Tongue (tissue), 2 donors: ENCODE results near the gene KRTAP12-4. TPM values are rescaled to one million over a fixed set of nuclear protein-coding genes. Genes with fewer than 3 reads are reported as not detected.
"Not testable (repeated sequence)": the region's sequence is repeated elsewhere in the genome, so short reads cannot be mapped to it uniquely, and the experiment has no call there.

Source experiments
- DNase-seq: peaks from one replicate; pipeline ENCODE4 v3.0.0-alpha.2; 2015
- total RNA-seq: library from RNA; depleted of rRNA; stranded (reverse); fragments of >200 nt; gene quantifications from one replicate; pipeline ENCODE4 v1.2.3, GENCODE V29; 2014

KRTAP12-4 gene
- total RNA-seq, 1 donor from 2014 or later, result not detected

GRCh38 chr21:44656868-44657267 is 2.4 kb upstream of the KRTAP12-4 start:
- no peak for DNase-seq

- no peak for DNase-seq
These were observed 543 bp downstream of the KRTAP12-4 start for GRCh38 chr21:44653656-44654575.

DNA sequence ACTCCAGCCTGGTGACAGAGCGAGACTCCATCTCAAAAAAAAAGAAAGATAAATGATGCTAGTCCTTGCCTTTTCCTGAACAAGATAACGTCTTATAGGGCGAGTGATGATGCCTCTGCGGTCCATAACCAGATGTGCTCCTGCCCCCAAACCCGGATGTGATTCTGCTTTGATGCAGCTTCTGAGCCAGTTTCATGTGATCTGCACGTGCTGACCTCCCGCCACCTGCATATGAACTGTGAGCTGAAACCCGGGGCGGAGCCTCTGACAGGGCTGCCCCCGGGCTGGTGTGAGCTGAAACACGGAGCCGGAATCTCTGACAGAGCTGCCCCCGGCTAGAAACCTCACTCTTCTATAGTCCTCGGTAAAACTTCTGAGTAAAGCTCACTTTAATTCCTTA is 1.3 kb downstream of the KRTAP12-4 start:
- DNase-seq, result no peak

GRCh38 chr21:44650973-44651675 is 3.3 kb downstream of the KRTAP12-4 start:
- no peak for DNase-seq

- no peak for DNase-seq
These were observed 4.0 kb downstream of the KRTAP12-4 start for GRCh38 chr21:44650265-44650972.

- no peak for DNase-seq
These were observed 4.8 kb downstream of the KRTAP12-4 start for GRCh38 chr21:44649521-44650100.

- no peak for DNase-seq
These were observed 5.7 kb downstream of the KRTAP12-4 start for GRCh38 chr21:44648557-44649311.

GRCh38 chr21:44647222-44647552 is 7.3 kb downstream of the KRTAP12-4 start:
- peak; percentile 63 for DNase-seq

DNA sequence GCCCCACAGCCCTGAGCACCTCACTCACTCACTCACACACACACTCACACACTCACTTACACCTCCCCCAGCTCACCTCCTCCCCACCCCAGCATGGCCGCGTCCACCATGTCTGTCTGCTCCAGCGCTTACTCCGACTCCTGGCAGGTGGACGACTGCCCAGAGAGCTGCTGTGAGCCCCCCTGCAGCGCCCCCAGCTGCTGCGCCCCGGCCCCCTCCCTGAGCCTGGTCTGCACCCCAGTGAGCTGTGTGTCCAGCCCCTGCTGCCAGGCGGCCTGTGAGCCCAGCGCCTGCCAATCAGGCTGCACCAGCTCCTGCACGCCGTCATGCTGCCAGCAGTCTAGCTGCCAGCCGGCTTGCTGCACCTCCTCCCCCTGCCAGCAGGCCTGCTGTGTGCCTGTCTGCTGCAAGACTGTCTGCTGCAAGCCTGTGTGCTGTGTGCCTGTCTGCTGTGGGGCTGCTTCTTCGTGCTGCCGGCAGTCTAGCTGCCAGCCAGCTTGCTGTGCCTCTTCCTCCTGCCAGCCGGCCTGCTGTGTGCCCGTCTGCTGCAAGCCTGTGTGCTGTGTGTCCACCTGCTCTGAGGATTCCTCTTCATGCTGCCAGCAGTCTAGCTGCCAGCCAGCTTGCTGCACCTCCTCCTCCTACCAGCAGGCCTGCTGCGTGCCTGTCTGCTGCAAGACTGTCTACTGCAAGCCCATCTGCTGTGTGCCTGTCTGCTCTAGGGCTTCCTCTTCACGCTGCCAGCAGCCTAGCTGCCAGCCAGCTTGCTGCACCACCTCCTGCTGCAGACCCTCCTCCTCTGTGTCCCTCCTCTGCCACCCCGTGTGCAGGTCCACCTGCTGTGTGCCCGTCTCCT is 7.9 kb downstream of the KRTAP12-4 start, which contains the start of gene KRTAP10-11:
Gene KRTAP10-11 (plus strand): TSS at position 49 of the 856 bp plus-strand sequence. CDS start 45 bp downstream, at position 94.
- DNase-seq, result not testable (repeated sequence)

GRCh38 chr21:44644878-44645277 is 9.6 kb downstream of the KRTAP12-4 start:
- DNase-seq, result no peak

- peak; percentile 22 for DNase-seq
These were observed 10.6 kb downstream of the KRTAP12-4 start for GRCh38 chr21:44643741-44644310.

DNA sequence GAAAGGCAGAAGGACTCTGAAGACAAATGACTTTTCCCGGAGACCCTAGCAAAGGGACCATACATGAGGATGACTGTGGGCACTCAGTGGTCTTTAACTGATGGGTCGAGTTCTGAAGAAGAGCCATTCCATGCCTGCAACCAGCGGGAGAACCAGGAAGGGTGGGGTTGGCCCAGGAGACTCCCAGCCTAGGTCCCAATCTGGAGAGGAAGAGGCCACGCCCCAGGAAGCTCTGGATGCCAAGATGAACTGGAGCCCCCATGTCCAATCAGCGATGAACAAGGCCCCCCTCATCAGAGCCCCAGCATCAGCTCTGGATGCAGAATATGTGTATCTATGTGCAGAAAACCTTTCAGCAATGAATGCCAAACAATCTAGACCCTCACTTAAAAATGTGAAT is 13.7 kb downstream of the KRTAP12-4 start:
- no peak for DNase-seq

DNA sequence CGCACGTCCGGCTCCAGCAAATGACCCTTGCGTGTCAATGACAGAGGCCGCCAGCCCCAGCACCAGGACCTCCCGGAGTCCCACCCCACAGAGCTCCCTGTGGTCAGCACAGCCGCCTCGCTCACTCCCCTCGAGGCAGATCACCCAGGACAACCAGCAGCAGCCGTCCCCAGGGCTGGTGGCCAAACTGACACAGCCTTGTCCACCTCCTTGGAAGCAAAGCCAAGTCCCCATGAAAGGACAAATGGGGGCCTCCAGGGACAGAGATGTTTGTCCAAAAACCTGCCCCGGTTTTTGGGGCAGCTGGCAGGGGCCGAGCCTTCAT is 15.2 kb downstream of the KRTAP12-4 start:
- no peak for DNase-seq

DNA sequence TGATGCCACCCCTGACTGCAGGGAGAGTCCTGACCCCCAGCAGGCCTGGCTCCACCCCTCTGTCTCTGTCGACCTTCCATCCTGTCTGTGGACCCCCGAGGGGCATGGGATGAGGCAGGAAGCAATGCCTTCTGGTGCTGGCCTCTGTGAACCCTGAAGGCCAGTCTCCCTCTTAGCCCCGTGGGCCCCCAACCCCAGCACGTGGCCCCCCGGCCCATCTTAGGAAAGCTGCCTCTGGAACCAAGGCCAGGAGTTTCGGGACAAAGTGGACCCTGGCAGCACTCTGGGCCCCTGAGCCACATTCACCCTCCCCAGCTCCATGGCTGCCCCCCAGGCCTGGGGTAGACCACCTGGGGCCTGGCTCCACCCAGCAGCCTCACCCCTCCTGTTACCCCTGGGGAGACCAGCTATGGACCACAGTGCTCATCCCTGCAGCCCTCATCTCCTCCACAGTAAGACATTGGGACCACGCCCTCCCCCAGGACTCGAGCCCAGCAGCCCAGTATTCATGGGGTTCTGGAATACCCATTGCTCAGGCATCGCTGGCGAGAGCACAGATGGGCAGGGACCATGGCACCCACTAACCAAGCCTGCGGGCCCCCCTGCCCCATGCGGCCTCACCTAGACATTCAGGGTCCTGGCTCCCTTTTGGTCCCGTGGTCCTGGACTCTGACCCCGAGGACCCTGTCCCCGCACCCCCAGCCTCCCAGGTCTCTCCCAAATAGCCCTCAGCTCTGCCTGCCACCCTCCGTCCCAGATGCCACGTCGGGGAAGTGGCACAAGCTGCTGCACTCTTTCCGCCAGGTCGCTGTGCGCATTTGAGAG is 15.7 kb downstream of the KRTAP12-4 start:
- DNase-seq, result not testable (repeated sequence)

GRCh38 chr21:44637851-44638348 is 16.6 kb downstream of the KRTAP12-4 start:
- DNase-seq, result not testable (repeated sequence)

DNA sequence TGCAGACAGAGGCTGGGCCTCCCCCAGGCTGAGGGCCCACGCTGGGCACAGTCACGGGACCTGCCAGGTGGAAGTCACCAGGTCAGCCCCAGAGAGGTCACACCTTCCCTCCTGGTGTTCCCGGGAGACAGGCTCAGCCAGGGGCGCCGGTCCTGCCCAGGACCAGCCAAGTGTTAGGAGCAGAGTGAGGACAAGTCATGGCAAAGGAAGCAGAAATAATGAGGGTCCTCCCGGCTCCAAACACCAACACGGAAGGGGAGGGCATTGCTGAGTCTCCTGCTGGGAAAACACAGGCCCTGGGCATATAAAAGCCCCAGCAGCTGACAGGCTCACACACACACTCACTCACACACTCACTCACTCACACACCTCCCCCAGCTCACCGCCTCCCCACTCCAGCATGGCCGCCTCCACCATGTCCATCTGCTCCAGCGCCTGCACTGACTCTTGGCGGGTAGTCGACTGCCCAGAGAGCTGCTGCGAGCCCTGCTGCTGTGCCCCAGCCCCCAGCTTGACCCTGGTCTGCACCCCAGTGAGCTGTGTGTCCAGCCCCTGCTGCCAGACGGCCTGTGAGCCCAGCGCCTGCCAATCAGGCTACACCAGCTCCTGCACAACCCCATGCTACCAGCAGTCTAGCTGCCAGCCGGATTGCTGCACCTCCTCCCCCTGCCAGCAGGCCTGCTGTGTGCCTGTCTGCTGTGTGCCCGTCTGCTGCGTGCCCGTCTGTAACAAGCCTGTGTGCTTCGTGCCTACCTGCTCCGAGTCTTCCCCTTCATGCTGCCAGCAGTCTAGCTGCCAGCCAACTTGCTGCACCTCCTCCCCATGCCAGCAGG is 17.2 kb downstream of the KRTAP12-4 start, which contains the start of gene KRTAP10-10:
Gene KRTAP10-10 (plus strand): TSS at position 339 of the 833 bp plus-strand sequence. CDS start 62 bp downstream, at position 401.
- DNase-seq, result no peak

DNA sequence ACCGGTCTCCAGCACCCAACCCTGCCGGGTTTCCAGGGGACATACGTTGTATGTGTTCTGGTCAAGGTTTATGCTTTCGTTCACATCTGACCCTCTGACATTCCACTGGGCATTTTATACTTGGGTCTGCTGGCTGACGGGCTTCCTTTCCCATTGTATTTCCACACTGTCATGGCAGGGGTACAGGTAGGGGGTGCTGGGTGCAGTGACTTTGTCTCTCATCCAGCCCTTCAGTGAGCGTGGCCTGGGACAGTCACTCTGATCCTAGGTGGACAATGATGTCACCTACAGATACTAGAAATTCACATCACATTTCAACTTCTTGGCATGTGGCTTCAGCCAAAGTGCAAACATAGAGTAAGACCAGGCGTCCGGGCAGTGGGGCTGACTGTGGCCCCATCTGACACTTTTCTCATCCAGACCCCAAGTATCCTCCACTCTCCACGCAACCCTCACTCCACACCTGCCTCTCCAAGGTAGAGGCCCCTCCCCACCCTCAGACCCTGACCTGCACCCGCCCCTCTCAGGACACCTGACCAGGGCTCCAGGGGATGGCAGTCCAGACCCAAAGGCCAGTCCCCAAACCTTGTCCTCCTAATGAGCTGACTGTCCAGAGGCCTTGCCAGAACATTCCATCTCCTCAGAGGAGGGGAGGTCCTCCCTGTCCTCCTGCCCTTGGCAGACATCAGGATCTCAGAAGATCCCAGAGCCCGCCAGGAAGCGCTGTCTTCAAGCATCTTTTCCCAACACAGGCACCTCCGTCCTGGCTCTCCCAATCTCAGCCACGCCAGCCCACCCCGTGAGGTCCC is 18.0 kb downstream of the KRTAP12-4 start:
- DNase-seq, result no peak
